SH-SY5Y (cell line): ENCODE data around the gene SUSD1.

Experiments used
- GATA2 ChIP-seq: IDR thresholded peaks from 2 replicates; pipeline ENCODE4 v1.6.1; 2011; ENCODE audit warnings: mild to moderate bottlenecking, low read depth, low read length
- GATA3 ChIP-seq: IDR thresholded peaks from 2 replicates; pipeline ENCODE4 v1.6.1; 2011; ENCODE audit warnings: low read depth, mild to moderate bottlenecking, low read length, moderate library complexity

DNA sequence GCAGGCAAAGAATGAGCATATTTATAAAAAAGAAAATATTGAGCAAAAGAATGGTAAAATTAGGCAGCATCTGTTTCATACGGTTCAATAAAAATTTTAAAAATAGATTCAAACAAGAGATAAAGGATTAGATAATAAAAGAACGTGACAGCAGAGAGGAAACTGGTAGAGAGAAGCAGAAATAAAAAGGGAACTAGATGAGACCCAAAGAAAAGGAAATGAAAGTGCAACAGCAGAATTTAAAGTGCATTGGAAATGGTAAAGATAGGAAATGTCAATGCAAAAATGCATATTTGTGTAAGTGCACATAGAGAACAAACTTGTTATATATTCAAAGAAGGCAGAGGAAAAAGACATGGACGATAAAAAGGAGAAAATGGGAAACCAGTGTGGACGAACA lies 70.2 kb downstream of the SUSD1 start:
- TF ChIP-seq GATA2, result no peak
- TF ChIP-seq GATA3, result no peak
